ENCODE measurements around the gene HEYL. TPM values are rescaled to one million over a fixed set of nuclear protein-coding genes. Genes with fewer than 3 reads are reported as not detected.

The HEYL gene
- total RNA-seq, 4 donors from 2014 or later, result 0.78 to 3.3 (median 2.4) TPM

GRCh38 chr1:39617488-39618049, 21.9 kb downstream of the HEYL start:
- H3K4me3 ChIP-seq, result no peak overlapping the region
- peaks cover 0 to 2% of the 10 kb centered on the region in 2 donors for H3K4me1 ChIP-seq
- TF ChIP-seq POLR2A (IDR thresholded peaks at IDR 0.05), result no peak
- TF ChIP-seq CTCF (IDR thresholded peaks at IDR 0.05 in 4 of 5, conservative IDR thresholded peaks at IDR 0.05 in 1 of 5), result no peak
- in situ Hi-C loops (cut with MboI; ENCODE audit: low sequenced_read_pairs in 4 of 4), result no loop called here
- no peaks in the 10 kb centered on the region for H3K27me3 ChIP-seq
- H3K27ac ChIP-seq, result no peak overlapping the region
- intact Hi-C loops (cut with DNase I; ENCODE audit: low total_unique reads), result no loop called here
- peak in 1 of 2 donors; percentile 42 for ATAC-seq
- no peaks in the 10 kb centered on the region for H3K36me3 ChIP-seq
- DNase-seq, result no peak
- no peaks in the 10 kb centered on the region for H3K9me3 ChIP-seq

- intact Hi-C loops (cut with DNase I; ENCODE audit: low total_unique reads), result no loop called here
- ATAC-seq, result no peak
- in situ Hi-C loops (cut with MboI; ENCODE audit: low sequenced_read_pairs in 4 of 4), result no loop called here
Observed at GRCh38 chr1:39615086-39615673, 24.3 kb downstream of the HEYL start.

GRCh38 chr1:39614488-39614887, 25.0 kb downstream of the HEYL start:
- intact Hi-C loops (cut with DNase I; ENCODE audit: low total_unique reads), result no loop called here
- Histone ChIP-seq H3K27ac (no peak overlapping the region), H3K27me3 (no peaks in the 10 kb centered on the region), H3K4me3 (no peak overlapping the region), H3K36me3 (no peaks in the 10 kb centered on the region), H3K4me1 (peaks cover 0 to 2% of the 10 kb centered on the region in 2 donors), H3K9me3 (no peaks in the 10 kb centered on the region)
- in situ Hi-C loops (cut with MboI; ENCODE audit: low sequenced_read_pairs in 4 of 4), result no loop called here
- no peak for DNase-seq
- TF ChIP-seq CTCF (IDR thresholded peaks at IDR 0.05 in 4 of 5, conservative IDR thresholded peaks at IDR 0.05 in 1 of 5) (no peak), POLR2A (IDR thresholded peaks at IDR 0.05) (no peak)
- ATAC-seq, result no peak

More at GRCh38 chr1:39615086-39615673, 24.3 kb downstream of the HEYL start:
- H3K36me3 ChIP-seq, result no peaks in the 10 kb centered on the region
- no peak for DNase-seq
- no peak for TF ChIP-seq POLR2A (IDR thresholded peaks at IDR 0.05)
- TF ChIP-seq CTCF (IDR thresholded peaks at IDR 0.05 in 4 of 5, conservative IDR thresholded peaks at IDR 0.05 in 1 of 5), result no peak
- H3K9me3 ChIP-seq, result no peaks in the 10 kb centered on the region
- H3K27me3 ChIP-seq, result no peaks in the 10 kb centered on the region
- no peaks in the 10 kb centered on the region for H3K4me1 ChIP-seq
- H3K27ac ChIP-seq, result no peak overlapping the region
- no peak overlapping the region for H3K4me3 ChIP-seq

GRCh38 chr1:39613250-39613649, 26.2 kb downstream of the HEYL start:
- in situ Hi-C loops (cut with MboI; ENCODE audit: low sequenced_read_pairs in 4 of 4) (no loop called here), intact Hi-C loops (cut with DNase I; ENCODE audit: low total_unique reads) (no loop called here)
- Histone ChIP-seq H3K4me3 (no peak overlapping the region), H3K27me3 (no peaks in the 10 kb centered on the region), H3K36me3 (no peaks in the 10 kb centered on the region), H3K27ac (no peak overlapping the region), H3K4me1 (peaks cover 0 to 4% of the 10 kb centered on the region in 2 donors), H3K9me3 (no peaks in the 10 kb centered on the region)
- DNase-seq, result no peak
- no peak for ATAC-seq
- no peak for TF ChIP-seq CTCF (IDR thresholded peaks at IDR 0.05 in 4 of 5, conservative IDR thresholded peaks at IDR 0.05 in 1 of 5)
- TF ChIP-seq POLR2A (IDR thresholded peaks at IDR 0.05), result no peak
